ENCODE results near the gene SDF2L1. TPM values are rescaled to one million over a fixed set of nuclear protein-coding genes. Genes with fewer than 3 reads are reported as not detected.
A peak's percentile ranks its signal among the peaks of the same experiment; 100 is the strongest.

The SDF2L1 gene
- total and polyA plus RNA-seq, 2 of the 13 experiments (the other 11 are each of a cell fraction or from before 2014, with no cell fraction given) = 18.0 to 57.4 TPM

DNA sequence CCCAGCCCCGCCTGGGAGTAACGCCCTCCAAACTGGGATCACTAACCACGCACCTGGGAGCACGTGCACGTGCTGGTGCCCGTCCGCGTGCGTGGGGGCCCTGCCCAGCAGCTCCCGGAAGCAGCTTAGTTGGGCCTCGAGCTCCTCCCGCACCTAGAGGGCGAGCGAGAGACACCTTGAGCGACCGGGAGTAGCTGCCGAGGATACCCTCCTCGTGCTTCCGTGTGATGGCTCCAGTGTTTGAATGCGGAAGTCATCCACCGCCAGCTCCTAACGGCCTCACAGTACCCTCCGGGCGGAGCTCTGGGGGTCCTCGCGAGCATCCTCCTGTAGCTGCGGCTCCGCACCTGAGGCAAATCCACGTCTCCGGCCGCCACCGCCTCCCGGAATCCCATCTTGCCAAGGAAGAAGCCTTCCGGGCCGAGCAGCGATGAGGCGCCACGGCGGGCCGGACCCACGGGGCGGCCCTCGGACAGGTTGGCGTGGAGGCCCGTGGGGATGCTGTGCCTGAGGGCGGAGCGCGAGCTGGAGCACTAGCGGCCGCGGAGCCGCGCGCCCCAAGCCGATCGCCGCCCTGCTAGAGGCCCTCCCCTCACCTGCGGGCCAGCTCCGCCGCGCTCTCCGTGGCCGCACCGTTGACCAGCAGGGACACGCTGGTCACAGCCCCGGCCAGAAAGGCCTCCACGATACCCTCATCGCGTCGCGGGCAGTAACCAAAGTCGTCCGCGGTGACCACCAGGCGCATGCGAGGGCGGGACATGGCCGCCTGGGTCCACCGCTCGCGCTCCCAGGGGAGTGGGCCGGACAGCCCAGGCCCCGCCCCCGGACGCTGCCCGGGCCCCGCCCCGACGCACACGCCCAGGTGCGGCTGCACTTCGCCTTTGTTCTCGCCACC is 12.6 kb upstream of the SDF2L1 start, which contains the start of gene YDJC (continued):
- TF ChIP-seq PRMT3 (CRISPR knock-in tag; IDR thresholded peaks at IDR 0.05; ENCODE audit: borderline replicate concordance, low read depth) (no peak), STAG1 (CRISPR knock-in tag; IDR thresholded peaks at IDR 0.05) (peak; percentile 52), KLF16 (CRISPR knock-in tag; IDR thresholded peaks at IDR 0.05) (peak in 1 of 2 experiments; percentile 79; a peak in 2 of 4 replicates), SPEN (CRISPR knock-in tag; IDR thresholded peaks at IDR 0.05; ENCODE audit: low read depth) (peak; percentile 69), RBM22 (optimal IDR thresholded peaks at IDR 0.05; ENCODE audit: low read length) (peak; percentile 70), MYNN (CRISPR knock-in tag; IDR thresholded peaks at IDR 0.05; ENCODE audit: low read depth) (peak; percentile 97), HNRNPUL1 (IDR thresholded peaks at IDR 0.05; ENCODE audit: low read depth, low read length) (no peak), ZMAT3 (CRISPR knock-in tag; conservative IDR thresholded peaks at IDR 0.05) (peak; percentile 57; the same call in 1 of the 2 replicates), FOXA1 (IDR thresholded peaks at IDR 0.05) (no peak), FOXA1 (CRISPR knock-in tag; IDR thresholded peaks at IDR 0.05) (no peak), ZBTB1 (CRISPR knock-in tag; IDR thresholded peaks at IDR 0.05; ENCODE audit: borderline replicate concordance) (no peak), MAZ (IDR thresholded peaks at IDR 0.05; ENCODE audit: borderline replicate concordance, low read depth, low read length) (peak; percentile 27; the same call in 1 of the 2 replicates), MAZ (CRISPR knock-in tag; IDR thresholded peaks at IDR 0.05; ENCODE audit: low read depth) (peak; percentile 53), ZNF563 (CRISPR knock-in tag; IDR thresholded peaks at IDR 0.05) (peak; percentile 74)
- TF ChIP-seq, protein P1, sequence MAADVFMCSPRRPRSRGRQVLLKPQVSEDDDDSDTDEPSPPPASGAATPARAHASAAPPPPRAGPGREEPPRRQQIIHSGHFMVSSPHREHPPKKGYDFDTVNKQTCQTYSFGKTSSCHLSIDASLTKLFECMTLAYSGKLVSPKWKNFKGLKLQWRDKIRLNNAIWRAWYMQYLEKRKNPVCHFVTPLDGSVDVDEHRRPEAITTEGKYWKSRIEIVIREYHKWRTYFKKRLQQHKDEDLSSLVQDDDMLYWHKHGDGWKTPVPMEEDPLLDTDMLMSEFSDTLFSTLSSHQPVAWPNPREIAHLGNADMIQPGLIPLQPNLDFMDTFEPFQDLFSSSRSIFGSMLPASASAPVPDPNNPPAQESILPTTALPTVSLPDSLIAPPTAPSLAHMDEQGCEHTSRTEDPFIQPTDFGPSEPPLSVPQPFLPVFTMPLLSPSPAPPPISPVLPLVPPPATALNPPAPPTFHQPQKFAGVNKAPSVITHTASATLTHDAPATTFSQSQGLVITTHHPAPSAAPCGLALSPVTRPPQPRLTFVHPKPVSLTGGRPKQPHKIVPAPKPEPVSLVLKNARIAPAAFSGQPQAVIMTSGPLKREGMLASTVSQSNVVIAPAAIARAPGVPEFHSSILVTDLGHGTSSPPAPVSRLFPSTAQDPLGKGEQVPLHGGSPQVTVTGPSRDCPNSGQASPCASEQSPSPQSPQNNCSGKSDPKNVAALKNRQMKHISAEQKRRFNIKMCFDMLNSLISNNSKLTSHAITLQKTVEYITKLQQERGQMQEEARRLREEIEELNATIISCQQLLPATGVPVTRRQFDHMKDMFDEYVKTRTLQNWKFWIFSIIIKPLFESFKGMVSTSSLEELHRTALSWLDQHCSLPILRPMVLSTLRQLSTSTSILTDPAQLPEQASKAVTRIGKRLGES (CRISPR knock-in tag; IDR thresholded peaks at IDR 0.05; ENCODE audit: borderline replicate concordance) = peak; percentile 91
- TF ChIP-seq, protein P2, sequence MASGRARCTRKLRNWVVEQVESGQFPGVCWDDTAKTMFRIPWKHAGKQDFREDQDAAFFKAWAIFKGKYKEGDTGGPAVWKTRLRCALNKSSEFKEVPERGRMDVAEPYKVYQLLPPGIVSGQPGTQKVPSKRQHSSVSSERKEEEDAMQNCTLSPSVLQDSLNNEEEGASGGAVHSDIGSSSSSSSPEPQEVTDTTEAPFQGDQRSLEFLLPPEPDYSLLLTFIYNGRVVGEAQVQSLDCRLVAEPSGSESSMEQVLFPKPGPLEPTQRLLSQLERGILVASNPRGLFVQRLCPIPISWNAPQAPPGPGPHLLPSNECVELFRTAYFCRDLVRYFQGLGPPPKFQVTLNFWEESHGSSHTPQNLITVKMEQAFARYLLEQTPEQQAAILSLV (CRISPR knock-in tag; IDR thresholded peaks at IDR 0.05; ENCODE audit: borderline replicate concordance) = peak; percentile 76
- TF ChIP-seq, protein P3, sequence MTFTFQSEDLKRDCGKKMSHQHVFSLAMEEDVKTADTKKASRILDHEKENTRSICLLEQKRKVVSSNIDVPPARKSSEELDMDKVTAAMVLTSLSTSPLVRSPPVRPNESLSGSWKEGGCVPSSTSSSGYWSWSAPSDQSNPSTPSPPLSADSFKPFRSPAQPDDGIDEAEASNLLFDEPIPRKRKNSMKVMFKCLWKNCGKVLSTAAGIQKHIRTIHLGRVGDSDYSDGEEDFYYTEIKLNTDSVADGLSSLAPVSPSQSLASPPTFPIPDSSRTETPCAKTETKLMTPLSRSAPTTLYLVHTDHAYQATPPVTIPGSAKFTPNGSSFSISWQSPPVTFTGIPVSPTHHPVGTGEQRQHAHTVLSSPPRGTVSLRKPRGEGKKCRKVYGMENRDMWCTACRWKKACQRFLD (CRISPR knock-in tag; IDR thresholded peaks at IDR 0.05; ENCODE audit: borderline replicate concordance) = peak; percentile 85; the same call in 1 of the 2 replicates
- TF ChIP-seq, protein P4, sequence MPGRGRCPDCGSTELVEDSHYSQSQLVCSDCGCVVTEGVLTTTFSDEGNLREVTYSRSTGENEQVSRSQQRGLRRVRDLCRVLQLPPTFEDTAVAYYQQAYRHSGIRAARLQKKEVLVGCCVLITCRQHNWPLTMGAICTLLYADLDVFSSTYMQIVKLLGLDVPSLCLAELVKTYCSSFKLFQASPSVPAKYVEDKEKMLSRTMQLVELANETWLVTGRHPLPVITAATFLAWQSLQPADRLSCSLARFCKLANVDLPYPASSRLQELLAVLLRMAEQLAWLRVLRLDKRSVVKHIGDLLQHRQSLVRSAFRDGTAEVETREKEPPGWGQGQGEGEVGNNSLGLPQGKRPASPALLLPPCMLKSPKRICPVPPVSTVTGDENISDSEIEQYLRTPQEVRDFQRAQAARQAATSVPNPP (CRISPR knock-in tag; IDR thresholded peaks at IDR 0.05) = peak; percentile 65
- TF ChIP-seq, protein P5, sequence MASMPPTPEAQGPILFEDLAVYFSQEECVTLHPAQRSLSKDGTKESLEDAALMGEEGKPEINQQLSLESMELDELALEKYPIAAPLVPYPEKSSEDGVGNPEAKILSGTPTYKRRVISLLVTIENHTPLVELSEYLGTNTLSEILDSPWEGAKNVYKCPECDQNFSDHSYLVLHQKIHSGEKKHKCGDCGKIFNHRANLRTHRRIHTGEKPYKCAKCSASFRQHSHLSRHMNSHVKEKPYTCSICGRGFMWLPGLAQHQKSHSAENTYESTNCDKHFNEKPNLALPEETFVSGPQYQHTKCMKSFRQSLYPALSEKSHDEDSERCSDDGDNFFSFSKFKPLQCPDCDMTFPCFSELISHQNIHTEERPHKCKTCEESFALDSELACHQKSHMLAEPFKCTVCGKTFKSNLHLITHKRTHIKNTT (CRISPR knock-in tag; IDR thresholded peaks at IDR 0.05) = no peak
